GM21528 (cell line): ENCODE results near the gene FBXL14.
"Not testable (repeated sequence)": the region's sequence is repeated elsewhere in the genome, so short reads cannot be mapped to it uniquely, and the experiment has no call there.

Experiments
- ATAC-seq: cut with Tn5 transposase; IDR thresholded peaks from one replicate; pipeline ENCODE4 v1.9.1; 2021; ENCODE audit warnings: mild to moderate bottlenecking, moderate library complexity; ENCODE audit not compliant: unreplicated experiment, low FRiP score

Gene FBXL14

GRCh38 chr12:1575408-1576401, 18.7 kb downstream of the FBXL14 start:
- no peak for ATAC-seq

GRCh38 chr12:1574865-1575259, 19.5 kb downstream of the FBXL14 start:
- ATAC-seq: no peak

DNA sequence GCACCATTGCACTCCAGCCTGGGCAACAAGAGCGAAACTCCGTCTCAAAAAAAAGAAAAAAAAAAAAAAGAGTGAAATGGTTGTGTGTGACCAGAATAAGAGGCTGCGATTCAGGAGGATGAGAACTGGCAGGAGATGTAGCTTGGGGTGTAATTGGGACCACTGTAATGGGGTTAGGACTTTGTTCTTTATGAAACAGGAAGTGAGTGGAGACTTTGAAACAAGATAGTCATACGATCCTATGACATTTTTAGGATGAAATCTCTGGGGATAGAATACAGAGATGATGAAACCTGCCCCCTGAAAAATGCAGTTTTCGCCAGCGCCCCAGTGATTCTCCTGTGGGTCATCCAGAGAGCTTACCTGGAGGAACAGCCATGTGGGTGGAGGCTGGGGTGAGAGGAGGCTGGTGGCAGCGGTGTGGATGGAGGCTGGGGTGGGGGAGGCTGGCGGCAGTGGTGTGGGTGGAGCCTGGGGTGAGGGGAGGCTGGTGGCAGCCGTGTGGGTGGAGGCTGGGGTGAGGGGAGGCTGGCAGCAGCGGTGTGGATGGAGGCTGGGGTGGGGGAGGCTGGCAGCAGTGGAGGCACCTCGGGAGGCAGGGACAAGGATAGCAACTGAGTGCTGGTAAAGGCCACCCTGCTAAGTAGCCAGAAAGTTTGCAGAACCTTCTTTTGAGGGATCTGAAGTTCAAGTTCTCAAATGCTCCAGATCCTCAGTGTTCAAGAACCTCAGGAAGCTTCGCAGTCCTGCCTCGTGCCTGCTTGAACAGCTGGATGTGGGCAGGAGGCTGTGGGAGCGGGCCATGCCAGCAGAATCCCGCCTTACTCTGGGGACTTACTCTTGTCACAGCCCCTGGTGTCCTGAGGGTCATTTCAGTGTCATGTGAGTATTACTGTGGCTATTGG, 20.2 kb downstream of the FBXL14 start:
- no peak for ATAC-seq

DNA sequence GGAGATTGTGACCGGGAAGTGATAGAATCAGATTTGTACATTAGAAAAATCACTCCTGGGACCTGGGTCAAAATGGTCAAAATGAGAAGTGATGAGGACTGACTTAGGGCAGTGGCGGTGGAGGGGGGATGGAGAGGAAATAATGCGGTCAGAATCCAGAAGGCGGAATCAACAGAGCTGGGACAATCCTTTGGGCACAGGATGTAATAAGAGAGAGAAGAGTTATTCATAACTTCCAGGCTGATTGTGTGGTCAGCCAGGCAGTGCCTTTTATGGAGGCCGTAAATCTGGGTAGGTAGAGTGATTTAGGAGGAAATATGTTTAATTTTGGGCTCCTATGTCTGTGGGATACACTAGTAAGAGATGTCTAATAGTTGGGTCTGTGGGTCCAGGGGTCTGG, 21.6 kb downstream of the FBXL14 start:
- no peak for ATAC-seq

DNA sequence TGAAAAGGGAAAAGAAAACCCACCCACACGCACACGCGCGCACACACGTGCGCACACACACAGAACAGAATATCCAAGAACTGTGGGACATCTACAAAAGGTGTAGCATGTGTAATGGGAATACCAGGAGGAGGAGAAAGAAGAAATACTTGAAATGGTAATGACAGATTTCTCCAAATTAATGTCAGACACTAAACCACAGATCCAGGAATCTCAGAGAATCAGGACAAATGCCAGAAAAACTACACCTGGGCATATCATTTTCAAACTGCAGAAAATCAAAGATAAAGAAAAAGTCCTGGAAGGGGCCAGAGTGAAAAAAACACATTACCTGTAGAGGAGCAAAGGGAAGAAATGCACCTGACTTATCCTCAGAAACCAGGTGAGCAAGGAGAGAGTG, 26.5 kb downstream of the FBXL14 start:
- ATAC-seq: no peak

DNA sequence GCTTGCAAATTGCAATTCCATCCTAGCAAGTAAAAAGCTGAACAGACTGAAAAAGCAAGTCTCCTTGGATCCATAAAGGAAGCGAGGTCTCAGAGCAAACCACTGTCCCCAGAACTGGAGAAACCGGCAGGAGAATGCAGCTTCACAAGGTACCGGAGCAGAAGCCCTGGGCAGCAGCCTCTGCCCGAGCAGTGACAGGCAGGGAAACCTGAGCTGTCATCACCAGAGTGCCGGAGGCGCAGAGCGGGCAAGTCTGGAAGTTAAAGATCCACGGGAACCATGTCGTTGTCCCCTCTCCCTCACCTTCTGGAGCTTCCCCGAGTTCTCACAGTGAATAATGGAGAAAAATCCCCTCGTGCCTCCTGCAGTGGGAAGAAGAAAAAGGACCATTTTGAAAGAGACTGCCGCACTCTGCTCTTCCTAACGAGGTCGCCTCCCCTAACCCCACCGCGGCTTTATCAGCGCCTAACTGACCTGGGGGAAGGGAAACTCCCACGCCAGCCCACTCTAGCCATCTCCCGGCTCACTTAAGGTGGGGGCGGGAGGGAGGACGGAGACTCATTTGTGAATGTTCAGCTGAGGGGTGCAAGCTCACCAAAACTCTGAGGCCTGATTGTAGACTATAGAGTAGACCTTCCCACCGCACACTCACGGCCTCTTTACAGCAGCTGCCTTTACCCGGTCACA, 27.8 kb downstream of the FBXL14 start:
- no peak for ATAC-seq

DNA sequence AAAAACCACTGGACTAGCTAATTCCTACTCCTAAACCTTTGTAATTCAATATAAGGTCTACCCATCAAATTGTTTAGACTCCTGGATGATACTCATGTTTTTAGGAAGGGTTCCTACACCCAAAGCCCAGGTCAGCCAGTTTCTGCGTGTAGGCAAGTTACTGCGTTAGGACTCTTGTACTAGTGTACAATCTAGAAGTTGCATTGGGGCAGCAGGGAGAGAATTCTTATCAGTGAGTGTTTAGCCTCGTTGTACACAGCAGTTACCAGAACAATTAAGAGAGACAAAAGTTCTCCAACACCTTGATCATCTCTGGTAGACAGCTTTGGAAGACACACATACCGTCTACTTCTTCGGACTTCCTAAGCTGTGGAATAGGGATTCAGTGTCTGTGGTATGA, 29.2 kb downstream of the FBXL14 start:
- no peak for ATAC-seq

- ATAC-seq: no peak
These were observed 30.3 kb downstream of the FBXL14 start for GRCh38 chr12:1564067-1564466.

DNA sequence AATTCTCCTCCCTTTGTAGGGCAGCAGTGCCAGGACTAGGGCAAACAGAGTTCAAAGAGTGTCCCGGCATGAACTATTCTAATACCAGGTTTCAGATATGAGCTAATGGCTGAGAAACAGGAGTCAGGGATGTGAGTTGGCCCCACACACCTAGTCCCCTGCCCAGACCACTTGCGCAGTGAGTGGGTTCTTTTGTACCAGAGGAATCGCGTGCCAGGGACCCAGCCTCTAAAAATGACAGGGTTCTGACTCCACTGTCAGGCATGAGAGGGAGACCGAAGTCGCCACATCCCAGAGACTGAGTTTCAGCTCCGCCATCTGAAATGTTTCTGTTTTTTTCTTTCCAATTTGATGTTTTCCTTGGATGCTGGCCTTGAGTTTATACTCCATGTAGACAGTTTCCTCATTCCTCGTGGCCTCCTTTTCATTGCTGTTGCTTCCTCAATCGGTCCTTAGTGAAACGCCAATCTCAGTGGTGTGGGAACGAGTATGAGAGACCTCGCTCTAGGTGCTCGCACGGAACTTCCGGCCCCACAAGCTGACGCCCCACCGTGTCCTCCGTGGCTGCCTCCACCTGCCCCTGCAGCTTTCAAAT, 31.5 kb downstream of the FBXL14 start:
- ATAC-seq: no peak

GRCh38 chr12:1560704-1561103, 33.7 kb downstream of the FBXL14 start:
- no peak for ATAC-seq

- no peak for ATAC-seq
These were observed 34.7 kb downstream of the FBXL14 start for GRCh38 chr12:1559676-1560091.

- ATAC-seq: not testable (repeated sequence)
These were observed 36.3 kb downstream of the FBXL14 start for GRCh38 chr12:1558108-1558507.

GRCh38 chr12:1553987-1554982, 40.1 kb downstream of the FBXL14 start:
- peak; percentile 94 for ATAC-seq

DNA sequence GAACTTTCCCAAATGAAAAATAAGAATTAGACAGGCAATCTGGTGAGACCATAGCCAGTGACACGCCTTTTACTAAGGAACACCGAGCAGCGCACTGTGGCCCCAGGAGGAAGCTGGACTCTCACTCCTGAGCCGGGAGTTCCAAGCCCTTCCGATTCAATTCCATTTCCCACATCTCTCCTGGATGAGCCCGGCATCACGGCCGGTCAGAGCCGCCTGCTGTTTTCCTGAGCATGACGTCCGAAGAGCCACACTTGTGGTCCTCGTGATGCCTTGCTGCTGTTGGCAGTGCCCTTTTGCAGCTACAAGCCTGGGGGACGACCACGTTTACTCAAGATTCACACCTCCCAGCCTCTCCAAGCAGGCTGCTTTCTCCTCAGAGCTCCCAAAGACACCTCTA, 40.8 kb downstream of the FBXL14 start:
- no peak for ATAC-seq

DNA sequence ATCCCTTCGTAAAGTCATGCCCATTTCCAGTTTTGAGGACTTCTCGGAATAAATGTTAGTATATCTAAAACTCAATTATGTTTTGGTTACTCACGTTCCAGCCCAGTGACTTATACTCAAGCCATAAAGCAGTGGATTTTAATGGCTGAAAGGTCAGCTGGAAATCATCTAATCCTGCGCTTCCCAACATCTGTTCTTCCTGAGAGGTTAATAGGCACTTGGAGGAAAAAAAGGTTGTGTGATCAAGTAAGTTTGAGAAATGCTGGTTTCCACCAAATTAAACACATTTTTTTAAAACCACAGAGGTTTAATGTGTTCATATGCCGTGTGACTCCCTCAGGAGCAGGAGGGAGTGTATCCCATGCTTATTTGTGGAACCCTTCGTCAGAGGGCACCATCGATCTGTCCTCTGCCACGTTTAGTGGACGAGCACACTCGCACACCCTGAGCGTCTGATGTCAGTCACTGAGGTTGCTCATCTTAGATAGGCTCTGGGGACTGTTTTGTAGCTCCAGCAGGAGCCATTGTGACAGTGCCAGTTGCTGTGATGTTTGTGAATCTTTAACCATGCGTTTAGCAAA, 41.4 kb downstream of the FBXL14 start:
- ATAC-seq: no peak

GRCh38 chr12:1552171-1552570, 42.2 kb downstream of the FBXL14 start:
- no peak for ATAC-seq

GRCh38 chr12:1551496-1551895, 42.9 kb downstream of the FBXL14 start:
- ATAC-seq: no peak

- ATAC-seq: no peak
These were observed 47.3 kb downstream of the FBXL14 start for GRCh38 chr12:1546931-1547640.
